ENCODE data around the gene ATAT1.

- TF ChIP-seq EZH2 (IDR thresholded peaks at IDR 0.05; ENCODE audit: low read depth) (no peak), CTCF (conservative IDR thresholded peaks at IDR 0.05) (no peak)
Measured at GRCh38 chr6:30681766-30682142, 55.1 kb downstream of the ATAT1 start.
